ENCODE results near the gene SORBS1.

DNA sequence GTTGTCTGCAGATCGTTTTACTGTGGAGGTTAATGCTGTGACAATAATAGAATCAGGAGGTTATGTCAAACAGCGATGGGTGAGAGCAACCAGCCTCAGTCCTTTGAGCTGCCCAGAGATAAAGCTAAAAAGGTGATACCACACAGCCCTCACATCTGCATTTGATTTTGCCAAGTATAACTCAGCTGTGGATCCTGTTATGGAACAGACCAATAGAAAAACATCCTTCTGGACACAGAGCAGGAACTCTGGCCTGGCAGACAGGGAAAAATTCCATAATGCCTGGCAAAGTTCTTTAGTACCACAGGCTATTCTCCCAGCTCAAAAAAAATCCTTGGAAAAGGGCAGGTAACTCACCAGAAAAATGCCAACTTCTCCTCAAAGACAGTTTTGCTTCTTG lies 183.2 kb downstream of the SORBS1 start:
- TF ChIP-seq TOX (CRISPR knock-in tag; IDR thresholded peaks at IDR 0.05; ENCODE audit: borderline replicate concordance) (no peak), PATZ1 (CRISPR knock-in tag; IDR thresholded peaks at IDR 0.05; ENCODE audit: borderline replicate concordance) (no peak), ZFP30 (CRISPR knock-in tag; IDR thresholded peaks at IDR 0.05) (no peak)

Measured in SK-N-SH treated with all-trans-retinoic acid at 6 μM for 48 hours (cell line).